ENCODE results near the gene SPP2.

The SPP2 gene

DNA sequence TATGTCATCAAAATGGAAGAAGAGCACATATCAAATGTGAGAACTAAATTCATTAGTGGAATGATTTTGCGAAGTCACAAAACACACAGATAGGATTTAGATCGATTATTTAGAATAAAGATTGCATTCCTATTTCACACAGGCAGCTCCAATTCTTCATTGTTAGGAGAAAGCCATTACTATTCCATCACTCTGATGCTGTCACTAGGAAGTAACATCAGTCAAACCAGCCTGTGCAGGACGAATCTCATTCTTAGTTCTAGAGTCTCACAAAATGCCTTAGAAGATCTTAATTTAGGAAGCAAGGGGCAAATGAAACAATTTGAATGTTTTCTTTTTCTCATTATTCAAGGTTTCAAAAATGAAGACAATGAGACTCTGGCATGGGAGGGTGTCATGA lies 44.0 kb upstream of the SPP2 start:
- no peaks in the 10 kb centered on the region for H3K36me3 ChIP-seq (replicated peaks)
- no peak for DNase-seq
- in situ Hi-C loops (cut with HindIII; ENCODE audit: low pct_ligation_motif_present, low sequenced_read_pairs) = no loop called here
- H3K27me3 ChIP-seq (replicated peaks) = no peaks in the 10 kb centered on the region
- H3K4me3 ChIP-seq (ENCODE audit: low read depth, low read length) = no peak overlapping the region
- TF ChIP-seq, protein P1, sequence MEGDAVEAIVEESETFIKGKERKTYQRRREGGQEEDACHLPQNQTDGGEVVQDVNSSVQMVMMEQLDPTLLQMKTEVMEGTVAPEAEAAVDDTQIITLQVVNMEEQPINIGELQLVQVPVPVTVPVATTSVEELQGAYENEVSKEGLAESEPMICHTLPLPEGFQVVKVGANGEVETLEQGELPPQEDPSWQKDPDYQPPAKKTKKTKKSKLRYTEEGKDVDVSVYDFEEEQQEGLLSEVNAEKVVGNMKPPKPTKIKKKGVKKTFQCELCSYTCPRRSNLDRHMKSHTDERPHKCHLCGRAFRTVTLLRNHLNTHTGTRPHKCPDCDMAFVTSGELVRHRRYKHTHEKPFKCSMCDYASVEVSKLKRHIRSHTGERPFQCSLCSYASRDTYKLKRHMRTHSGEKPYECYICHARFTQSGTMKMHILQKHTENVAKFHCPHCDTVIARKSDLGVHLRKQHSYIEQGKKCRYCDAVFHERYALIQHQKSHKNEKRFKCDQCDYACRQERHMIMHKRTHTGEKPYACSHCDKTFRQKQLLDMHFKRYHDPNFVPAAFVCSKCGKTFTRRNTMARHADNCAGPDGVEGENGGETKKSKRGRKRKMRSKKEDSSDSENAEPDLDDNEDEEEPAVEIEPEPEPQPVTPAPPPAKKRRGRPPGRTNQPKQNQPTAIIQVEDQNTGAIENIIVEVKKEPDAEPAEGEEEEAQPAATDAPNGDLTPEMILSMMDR (IDR thresholded peaks at IDR 0.05; ENCODE audit: low read depth, low read length, missing control alignments) = no peak
- no peak overlapping the region for H3K27ac ChIP-seq

DNA sequence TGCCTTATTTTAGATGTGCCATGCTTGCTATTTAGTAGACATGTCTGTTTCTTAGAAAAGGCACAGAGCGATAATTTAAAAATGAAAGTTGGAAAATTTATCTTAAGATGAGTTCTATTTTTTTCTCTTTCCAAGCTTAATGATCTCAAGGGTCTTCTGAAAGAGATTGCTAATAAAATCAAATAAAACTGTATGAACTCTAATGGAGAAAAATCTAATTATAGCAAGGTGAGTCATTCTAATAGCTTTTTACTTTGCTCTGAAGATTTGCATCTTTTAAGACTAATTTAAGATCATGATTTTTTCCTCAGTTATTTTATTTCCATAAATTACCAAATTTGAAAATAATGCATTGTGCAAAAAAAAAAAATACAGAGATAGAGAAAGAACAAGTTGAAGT lies 36.1 kb upstream of the SPP2 start:
- H3K27ac ChIP-seq = no peak overlapping the region
- H3K36me3 ChIP-seq (replicated peaks) = no peaks in the 10 kb centered on the region
- in situ Hi-C loops (cut with HindIII; ENCODE audit: low pct_ligation_motif_present, low sequenced_read_pairs) = no loop called here
- TF ChIP-seq, protein P1 (IDR thresholded peaks at IDR 0.05; ENCODE audit: low read depth, low read length, missing control alignments) = no peak
- no peak for DNase-seq
- no peaks in the 10 kb centered on the region for H3K27me3 ChIP-seq (replicated peaks)
- H3K4me3 ChIP-seq (ENCODE audit: low read depth, low read length) = no peak overlapping the region

DNA sequence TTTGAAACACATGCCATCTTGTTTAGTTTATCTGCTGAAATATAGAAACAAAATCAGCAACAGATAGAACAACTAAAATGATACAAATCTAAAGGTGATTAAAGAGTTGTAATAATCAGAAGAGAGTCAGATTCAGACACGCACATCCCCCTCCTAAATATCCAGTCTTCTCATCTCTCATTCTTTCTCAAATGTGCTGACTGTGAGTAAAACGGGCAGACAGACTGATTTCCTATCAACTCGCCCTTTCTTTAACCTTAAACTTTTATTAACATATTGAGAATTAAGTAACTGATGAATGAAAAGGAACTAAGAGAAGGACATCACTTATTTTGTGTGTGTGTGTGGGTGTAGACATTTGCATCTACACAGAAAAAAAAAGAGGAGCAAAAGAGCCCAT lies 34.6 kb upstream of the SPP2 start:
- no peak overlapping the region for H3K4me3 ChIP-seq (ENCODE audit: low read depth, low read length)
- TF ChIP-seq, protein P1 (IDR thresholded peaks at IDR 0.05; ENCODE audit: low read depth, low read length, missing control alignments) = no peak
- in situ Hi-C loops (cut with HindIII; ENCODE audit: low pct_ligation_motif_present, low sequenced_read_pairs) = no loop called here
- no peak for DNase-seq
- H3K36me3 ChIP-seq (replicated peaks) = no peaks in the 10 kb centered on the region
- H3K27ac ChIP-seq = no peak overlapping the region
- no peaks in the 10 kb centered on the region for H3K27me3 ChIP-seq (replicated peaks)

DNA sequence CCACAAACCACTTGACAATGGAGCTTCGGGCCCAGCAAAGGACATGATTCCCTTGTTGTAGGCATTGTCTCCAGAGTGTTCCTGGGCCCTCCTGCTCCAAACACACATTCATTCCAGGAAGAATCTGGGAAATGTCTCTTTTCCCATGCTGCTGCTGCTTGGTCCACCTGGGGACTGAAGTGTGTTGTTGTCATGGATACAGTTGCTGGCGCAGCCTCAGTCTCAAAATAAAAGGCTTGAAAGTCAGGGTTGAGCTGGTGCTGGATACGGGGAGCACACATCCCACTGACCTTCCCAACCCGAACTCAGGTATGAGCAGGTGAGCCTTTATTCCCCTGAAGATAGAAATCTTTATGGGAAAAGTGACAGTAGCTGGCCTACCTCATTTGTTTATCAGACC lies 30.6 kb upstream of the SPP2 start:
- in situ Hi-C loops (cut with HindIII; ENCODE audit: low pct_ligation_motif_present, low sequenced_read_pairs) = no loop called here
- DNase-seq = no peak
- Histone ChIP-seq H3K4me3 (ENCODE audit: low read depth, low read length) (no peak overlapping the region), H3K27ac (no peak overlapping the region), H3K36me3 (replicated peaks) (no peaks in the 10 kb centered on the region), H3K27me3 (replicated peaks) (no peaks in the 10 kb centered on the region)
- TF ChIP-seq, protein P1 (IDR thresholded peaks at IDR 0.05; ENCODE audit: low read depth, low read length, missing control alignments) = no peak

DNA sequence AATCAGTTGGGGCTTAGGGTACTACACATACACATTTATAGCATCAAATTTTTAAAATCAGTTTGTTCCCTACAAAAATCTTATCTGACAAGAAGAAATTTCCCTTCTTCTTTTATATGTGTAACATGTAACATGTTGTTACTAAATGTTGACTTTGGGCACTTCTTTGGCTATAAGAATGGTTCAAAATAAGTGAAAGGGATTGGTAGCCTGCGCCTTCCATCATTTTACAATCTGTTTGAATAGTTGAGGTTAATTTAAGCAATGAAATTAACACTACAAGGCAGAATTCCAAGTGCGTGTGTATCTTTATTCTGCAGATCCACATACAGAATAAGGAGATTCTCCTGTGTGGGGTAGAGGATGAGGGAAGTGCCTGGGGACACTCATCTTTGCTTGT lies 30.2 kb upstream of the SPP2 start:
- H3K27me3 ChIP-seq (replicated peaks) = no peaks in the 10 kb centered on the region
- no peak overlapping the region for H3K27ac ChIP-seq
- H3K4me3 ChIP-seq (ENCODE audit: low read depth, low read length) = no peak overlapping the region
- no peaks in the 10 kb centered on the region for H3K36me3 ChIP-seq (replicated peaks)
- DNase-seq = no peak
- TF ChIP-seq, protein P1 (IDR thresholded peaks at IDR 0.05; ENCODE audit: low read depth, low read length, missing control alignments) = no peak
- in situ Hi-C loops (cut with HindIII; ENCODE audit: low pct_ligation_motif_present, low sequenced_read_pairs) = no loop called here

DNA sequence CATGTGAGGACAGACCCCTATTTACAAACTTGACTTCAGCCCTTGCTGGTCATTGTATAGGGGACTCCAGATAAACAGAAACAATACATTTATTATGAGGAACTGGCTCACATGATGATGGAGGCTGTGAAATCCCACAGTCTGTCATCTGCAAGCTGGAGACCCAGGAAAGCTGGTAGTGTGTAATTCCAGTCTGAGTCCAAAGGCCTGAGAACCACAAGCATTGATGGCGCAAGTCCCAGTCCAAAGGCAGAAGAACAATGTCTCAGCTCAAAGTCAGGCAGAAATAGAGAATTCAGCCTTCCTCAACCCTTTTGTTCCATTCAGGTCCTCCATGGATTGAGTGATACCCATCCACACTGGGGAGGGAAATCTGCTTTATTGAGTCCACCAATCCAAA lies 28.1 kb upstream of the SPP2 start:
- TF ChIP-seq, protein P1 (IDR thresholded peaks at IDR 0.05; ENCODE audit: low read depth, low read length, missing control alignments) = no peak
- in situ Hi-C loops (cut with HindIII; ENCODE audit: low pct_ligation_motif_present, low sequenced_read_pairs) = no loop called here

More for the DNA sequence above, 28.1 kb upstream of the SPP2 start:
- no peak for DNase-seq
- Histone ChIP-seq H3K27me3 (replicated peaks) (no peaks in the 10 kb centered on the region), H3K36me3 (replicated peaks) (no peaks in the 10 kb centered on the region), H3K27ac (no peak overlapping the region), H3K4me3 (ENCODE audit: low read depth, low read length) (no peak overlapping the region)
